GM18858 (cell line): ENCODE results near the gene RXRA.

Experiments used
- ATAC-seq: cut with Tn5 transposase; IDR thresholded peaks from one replicate; pipeline ENCODE4 v1.9.1; 2021; ENCODE audit not compliant: unreplicated experiment

The RXRA gene

DNA sequence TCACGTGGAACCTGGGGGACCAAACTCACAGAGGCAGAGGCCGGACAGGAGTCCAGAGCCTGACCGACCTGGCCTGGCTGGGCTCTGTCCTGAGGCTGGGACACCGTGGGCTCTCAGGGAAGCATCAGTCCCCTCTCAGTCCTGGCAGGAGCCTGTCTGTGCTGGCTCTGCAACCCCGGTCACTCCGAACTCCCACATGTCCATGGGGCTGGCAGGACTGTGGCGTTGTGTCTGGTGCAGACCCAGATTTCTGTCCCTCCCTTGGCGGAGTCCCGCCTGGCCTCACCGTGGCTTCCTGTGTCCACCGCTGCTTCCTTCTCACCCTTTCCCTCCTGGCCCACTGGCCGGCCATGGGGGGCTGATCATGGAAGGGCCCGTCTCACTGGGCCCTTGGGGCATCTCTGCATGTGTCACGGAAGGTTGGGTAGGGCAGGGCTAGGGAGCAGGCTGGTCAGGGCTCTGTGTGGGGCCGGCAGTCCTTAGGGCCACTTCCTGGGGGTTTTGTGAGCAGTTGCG lies 68.8 kb downstream of the RXRA start:
- ATAC-seq, result no peak

GRCh38 chr9:134395737-134396257 lies 69.5 kb downstream of the RXRA start:
- no peak for ATAC-seq

GRCh38 chr9:134396258-134396742 lies 70.0 kb downstream of the RXRA start:
- ATAC-seq, result no peak

DNA sequence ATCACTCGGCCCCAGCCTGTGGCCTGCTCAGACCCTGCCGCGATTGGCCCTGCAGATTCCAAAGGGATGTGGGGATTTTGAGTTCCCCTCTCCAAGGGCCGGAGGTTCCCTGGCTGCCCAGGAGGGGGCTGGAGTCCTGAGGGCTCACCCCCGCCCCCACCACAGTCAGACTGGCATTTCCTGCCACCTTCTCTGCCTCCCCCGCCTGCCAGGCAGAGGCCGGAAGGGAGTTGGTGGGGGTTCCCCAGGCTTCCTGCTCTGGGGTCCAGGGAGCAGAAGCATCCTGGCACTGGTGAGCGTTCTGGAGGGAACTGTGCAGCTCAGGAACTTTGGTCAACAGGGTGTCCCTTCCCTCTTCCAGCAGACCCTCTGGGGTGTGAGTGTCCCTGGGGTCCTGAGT lies 70.6 kb downstream of the RXRA start:
- no peak for ATAC-seq

DNA sequence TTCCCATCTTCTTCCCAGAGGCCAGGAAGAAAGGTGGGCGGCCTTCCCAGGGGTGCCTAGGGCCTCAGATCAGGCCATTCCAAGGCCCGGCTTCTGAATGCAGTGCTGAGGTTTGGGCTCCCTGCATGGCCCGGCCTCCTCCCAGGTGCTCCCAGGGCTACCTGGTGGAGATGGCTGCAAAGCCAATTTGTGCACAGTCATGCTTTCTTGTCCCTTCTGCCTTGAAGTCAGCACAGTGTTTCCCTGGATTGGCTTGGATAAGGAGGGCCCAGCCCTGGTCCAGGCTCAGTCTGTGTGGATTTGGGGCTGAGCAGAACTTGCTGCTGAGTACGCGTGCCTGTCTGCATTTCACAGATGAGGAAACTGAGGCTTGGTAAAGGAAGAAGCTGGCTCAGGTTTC lies 72.5 kb downstream of the RXRA start:
- ATAC-seq, result no peak

DNA sequence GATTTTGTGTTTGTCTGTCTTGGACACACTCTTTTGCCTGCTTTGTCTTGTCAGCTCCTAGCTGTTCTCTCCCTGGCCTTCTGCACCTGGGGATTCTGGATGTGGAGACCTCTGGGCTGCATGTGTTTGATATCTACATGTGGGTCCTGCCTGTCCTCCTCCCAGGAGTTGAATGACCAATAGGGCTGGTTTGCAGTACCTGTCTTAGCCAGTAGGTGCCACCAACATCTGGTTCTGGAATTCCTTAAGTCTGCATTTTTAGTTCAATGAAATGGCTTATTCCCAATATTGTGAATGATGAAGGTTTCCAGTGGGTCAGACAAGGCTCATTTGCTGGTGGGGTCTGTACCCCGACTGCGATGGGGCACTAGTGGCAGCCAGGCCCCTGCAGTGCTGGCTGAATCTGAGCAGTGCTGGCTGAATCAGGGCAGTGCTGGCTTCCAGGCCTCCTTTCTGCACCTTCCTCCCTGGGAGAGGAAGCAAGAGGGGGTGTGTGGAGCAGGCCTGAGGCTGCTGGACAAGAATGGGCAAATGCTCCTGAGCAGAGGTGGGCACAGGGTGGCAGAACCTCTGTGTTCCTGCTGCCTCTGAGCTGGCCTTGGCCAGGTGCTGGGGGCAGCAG lies 73.3 kb downstream of the RXRA start:
- no peak for ATAC-seq

DNA sequence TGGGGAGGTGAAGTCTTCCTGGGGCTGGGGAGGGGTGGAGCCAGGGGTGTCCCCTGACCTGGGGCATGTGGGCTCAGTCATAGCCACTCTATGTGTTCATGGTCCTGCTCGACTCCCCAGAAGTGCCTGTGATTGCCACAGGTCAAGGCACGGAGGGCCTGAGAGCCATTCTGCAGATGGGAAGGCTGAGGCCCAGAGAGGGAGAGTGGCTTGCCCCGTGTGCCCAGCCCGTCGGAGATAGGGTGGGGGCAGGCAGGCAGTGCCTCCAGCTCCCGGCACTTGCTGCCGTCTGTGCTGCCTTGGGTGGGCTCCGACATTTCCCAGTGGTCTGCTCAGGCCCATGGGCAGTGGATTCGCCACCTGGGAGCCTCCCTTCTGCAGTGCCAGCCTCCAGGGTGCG lies 74.0 kb downstream of the RXRA start:
- ATAC-seq, result no peak

DNA sequence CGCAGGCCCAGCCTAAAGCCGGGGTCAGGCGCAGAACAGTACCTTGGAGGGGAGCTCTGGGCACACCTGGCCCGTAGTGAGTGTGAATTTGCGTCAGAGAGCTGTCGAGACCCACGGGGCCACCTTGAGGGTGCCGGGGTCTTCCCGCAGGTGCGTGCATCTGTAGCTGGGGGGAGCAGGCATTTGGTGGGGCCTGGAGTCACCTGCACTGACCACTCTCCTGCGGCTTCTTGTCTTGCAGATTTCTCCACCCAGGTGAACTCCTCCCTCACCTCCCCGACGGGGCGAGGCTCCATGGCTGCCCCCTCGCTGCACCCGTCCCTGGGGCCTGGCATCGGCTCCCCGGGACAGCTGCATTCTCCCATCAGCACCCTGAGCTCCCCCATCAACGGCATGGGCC lies 75.1 kb downstream of the RXRA start:
- ATAC-seq, result no peak

DNA sequence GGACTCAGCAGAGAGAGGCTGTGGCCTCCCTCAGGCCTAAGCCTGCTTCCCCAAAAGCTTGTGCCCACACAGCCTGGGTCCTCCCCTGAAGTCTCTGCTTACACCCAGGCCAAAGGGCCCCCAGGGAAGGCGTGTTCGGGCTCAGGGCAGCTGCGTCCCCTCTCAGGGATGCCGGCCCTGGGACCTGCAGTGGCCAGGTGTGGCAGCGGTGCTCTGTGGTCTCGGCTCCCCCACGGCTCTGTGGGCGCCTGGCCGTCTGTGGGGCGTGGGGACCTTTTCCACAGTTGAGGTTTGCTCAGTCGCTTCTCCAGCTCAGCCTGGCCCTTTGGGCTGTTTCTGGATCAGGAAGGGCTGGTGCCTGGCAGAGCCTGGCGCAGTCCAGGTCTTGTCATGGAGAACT lies 75.9 kb downstream of the RXRA start:
- ATAC-seq, result no peak

- no peak for ATAC-seq
Observed at GRCh38 chr9:134403292-134403681, 77.0 kb downstream of the RXRA start.

DNA sequence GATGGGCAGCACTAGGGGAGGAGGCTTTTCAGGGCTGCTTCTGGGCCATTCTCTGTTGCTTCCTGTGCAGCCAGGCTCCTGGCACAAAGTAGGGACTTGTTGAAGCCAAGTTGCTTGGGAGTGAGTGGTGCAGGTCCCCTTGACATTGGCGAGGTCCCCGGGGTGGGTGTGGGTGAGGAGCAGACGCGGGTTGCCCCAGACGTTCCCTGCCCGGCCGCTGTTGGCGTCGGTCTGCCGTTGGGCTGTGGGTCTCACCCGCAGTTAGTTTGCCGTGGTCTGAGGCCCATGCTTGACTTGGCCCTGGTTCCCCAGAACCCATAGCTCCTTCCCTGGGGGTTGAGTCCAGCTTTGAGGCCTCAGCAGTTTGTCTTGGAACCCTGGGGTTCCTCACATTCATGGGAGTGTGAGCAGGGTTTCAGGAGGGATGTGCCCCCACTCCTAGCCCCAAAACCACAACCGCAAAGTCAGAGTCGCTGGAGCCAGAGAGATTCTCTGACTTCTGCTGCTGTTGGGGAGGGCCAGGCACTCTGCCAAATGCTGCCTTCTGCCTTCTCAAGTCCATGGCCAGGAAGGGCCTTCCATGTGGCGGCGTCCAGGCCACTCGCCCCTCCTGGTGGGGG lies 77.5 kb downstream of the RXRA start:
- no peak for ATAC-seq

- no peak for ATAC-seq
Observed at GRCh38 chr9:134404376-134405358, 78.4 kb downstream of the RXRA start.

- ATAC-seq, result no peak
Observed at GRCh38 chr9:134405527-134405926, 79.3 kb downstream of the RXRA start.

DNA sequence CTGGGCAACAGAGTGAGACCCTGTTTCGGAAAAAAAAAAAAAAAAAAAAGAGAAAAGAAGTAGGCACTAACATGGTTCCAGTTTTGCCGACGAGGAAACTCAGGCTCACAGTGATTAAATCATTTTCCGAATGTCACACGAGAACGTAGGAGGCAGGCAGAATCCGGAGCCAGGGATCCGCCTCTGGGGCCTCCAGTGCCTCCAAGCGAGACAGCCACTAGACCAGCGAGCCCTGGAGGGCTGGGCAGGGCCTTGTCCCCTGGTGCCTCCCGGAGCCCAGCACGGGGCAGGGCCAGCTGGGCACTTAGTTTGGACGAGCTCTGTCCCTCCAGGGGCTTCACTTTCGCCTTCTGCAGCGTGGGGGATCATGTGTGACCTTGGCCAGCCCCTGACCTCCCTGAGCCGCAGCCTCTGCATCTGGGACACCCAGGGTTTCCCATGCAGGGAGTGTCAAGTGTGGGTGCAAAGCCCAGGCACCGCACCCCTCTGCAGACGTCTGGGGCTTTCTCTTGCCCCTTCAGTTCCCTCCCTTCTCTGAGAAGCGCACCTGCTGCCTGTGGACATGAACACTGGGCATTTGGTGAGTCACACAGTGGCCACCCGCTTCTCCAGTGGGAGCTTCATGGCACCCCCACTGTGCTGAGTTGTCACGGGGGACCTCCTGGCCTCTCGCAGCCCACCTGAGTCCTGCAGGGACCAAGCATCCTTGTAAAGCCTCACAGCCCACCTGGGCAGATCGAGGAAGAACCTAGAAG lies 80.3 kb downstream of the RXRA start:
- no peak for ATAC-seq

GRCh38 chr9:134407121-134407779 lies 81.0 kb downstream of the RXRA start:
- peak; percentile 61 for ATAC-seq

GRCh38 chr9:134408389-134408788 lies 82.1 kb downstream of the RXRA start:
- ATAC-seq, result no peak

DNA sequence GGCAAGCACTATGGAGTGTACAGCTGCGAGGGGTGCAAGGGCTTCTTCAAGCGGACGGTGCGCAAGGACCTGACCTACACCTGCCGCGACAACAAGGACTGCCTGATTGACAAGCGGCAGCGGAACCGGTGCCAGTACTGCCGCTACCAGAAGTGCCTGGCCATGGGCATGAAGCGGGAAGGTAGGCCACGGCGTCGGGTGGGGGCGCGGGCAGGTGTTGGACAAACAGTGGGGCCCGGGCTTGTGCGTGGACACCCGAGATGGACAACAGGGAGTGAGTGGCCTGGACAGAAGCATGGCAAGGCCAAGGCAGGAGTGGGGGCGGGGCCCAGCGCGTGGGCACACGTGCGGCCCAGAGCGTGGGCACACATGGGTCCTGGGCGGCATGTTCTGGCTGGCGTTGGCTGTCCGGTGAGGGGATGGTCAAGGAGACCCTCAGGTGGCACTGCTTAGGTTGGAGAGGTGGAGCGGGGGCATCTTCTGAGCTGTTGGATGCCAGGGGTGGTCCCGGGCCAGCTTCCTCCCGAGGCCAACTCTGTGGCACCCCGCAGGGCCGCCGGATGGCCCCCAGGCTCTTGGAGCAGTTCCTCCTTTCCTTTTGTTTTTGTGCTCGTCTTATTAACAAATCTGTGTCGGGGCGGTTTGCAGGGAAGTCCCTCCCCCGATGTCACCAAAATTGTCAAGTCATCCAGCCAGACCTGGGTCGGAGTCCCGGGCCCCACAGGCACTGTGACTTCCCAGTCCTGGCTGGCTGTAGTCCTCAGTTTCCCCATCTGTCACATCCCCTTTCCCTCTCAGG lies 82.9 kb downstream of the RXRA start:
- ATAC-seq, result no peak

DNA sequence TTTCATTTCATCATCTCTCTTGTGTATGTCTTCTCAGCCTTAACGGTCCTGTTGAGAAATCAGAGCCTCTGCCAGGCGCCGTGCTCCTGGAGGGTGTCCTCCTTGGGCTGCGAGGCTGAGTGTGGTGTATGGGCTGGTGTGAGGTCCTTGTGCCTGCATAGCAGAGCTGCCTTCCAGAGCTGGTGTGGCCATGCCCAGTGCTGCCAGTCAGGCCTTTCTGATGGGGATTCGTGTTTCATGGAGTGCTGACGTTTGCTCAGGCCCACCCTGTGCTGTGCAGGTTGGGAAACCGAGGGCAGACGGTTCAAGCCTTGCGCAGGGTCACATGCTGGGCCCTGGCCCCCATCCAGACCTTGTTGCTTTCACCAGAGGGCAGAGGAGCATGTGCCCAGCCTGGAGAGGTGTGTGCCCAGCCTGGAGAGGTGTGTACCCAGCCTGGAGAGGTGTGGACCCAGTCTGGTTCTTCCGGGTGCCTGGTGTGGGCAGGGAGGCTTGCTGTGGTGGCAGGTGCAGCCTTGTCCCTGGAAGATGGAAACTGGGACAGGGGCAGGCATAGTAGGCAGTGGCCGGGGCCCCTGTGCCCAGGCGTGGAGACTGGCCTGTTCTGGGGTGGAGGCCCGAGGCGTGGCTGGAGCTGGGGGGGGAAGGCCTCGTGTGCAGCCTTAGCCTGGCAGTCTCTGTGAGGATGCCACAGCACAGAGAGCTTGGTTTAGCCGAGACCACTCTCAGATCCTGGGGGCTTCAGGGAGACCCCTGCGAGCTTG lies 84.0 kb downstream of the RXRA start:
- ATAC-seq, result no peak

GRCh38 chr9:134410835-134411217 lies 84.6 kb downstream of the RXRA start:
- ATAC-seq, result no peak
